Ovary (tissue), 3 donors: ENCODE data around the gene SUMF1.

Experiments
- POLR2A ChIP-seq: fragments of 450-650 bp; IDR thresholded peaks from one replicate; pipeline ENCODE4 v1.6.1; 2017; ENCODE audit warnings: antibody characterized with exemption, mild to moderate bottlenecking, moderate library complexity
- TF ChIP-seq, protein P1 (sequence below), 3 donors: fragments of 450-650 bp in 2 of 3; fragments of 200-600 bp in 1 of 3; IDR thresholded peaks; one replicate each; pipeline versions ENCODE4 v1.5.1 to v1.8.0; 2016 to 2022; ENCODE audit warnings: antibody characterized with exemption in 3 of 3, mild to moderate bottlenecking in 1 of 3
- donor health status: DM: no; HTN: no; CAD: no.

DNA sequence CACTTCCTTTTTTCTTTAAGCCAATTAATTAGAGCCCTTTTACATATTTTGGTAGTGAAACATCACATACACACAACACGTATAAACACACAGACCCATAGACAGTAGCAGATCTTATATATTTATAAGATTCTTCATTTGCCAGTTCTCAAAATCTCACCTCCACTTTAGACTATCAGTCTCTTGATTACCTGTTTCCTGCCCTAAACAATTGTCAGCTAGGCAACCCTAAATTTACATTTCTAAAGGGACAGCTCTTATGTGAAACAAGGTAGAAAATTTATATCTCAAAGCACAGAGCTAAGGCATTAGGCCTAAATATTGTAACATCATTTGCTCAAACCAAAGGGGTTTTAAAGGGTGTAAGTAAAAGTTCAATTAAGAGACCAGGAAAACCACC lies 135.0 kb downstream of the SUMF1 start:
- TF ChIP-seq, protein P1, sequence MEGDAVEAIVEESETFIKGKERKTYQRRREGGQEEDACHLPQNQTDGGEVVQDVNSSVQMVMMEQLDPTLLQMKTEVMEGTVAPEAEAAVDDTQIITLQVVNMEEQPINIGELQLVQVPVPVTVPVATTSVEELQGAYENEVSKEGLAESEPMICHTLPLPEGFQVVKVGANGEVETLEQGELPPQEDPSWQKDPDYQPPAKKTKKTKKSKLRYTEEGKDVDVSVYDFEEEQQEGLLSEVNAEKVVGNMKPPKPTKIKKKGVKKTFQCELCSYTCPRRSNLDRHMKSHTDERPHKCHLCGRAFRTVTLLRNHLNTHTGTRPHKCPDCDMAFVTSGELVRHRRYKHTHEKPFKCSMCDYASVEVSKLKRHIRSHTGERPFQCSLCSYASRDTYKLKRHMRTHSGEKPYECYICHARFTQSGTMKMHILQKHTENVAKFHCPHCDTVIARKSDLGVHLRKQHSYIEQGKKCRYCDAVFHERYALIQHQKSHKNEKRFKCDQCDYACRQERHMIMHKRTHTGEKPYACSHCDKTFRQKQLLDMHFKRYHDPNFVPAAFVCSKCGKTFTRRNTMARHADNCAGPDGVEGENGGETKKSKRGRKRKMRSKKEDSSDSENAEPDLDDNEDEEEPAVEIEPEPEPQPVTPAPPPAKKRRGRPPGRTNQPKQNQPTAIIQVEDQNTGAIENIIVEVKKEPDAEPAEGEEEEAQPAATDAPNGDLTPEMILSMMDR (IDR thresholded peaks at IDR 0.05): no peak
- no peak for TF ChIP-seq POLR2A
